Mammary epithelial cell (primary cell): Measurements from ENCODE around the gene ADCY2.

Experiments used
- EZH2 ChIP-seq: IDR thresholded peaks from 2 replicates; pipeline ENCODE4 v1.6.1; 2012; ENCODE audit warnings: low read length, inconsistent platforms, borderline replicate concordance
- TF ChIP-seq, protein P1 (sequence below), 2 donors: IDR thresholded peaks in 1 of 2; conservative IDR thresholded peaks in 1 of 2; 2 replicates each; pipeline ENCODE4 v1.5.1; 2011 to 2012; ENCODE audit warnings: inconsistent platforms in 2 of 2, low read length in 2 of 2, mild to moderate bottlenecking in 2 of 2, control low read depth in 1 of 2, low read depth in 1 of 2; ENCODE audit not compliant: insufficient read depth in 1 of 2; ENCODE audit errors: extremely low read depth in 1 of 2

DNA sequence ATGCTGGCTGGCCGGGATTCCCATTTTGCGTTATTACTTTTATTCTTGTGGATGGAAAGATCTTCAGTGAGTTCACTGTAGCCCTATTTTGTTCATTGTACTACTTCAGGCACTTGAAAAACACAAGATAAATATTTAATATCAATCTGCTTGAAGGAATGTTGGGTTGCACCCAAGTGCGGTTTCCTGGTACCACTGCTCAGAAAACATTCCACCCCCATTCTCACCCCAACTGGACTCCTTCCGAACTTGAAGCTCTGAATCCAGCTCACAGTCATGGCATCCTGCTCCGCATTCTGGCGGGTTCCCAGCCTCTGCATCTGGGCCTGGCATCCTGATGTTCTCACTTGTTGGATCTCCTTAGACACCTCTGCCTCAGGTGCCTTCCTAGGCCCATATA is 351.8 kb downstream of the ADCY2 start:
- TF ChIP-seq, protein P1, sequence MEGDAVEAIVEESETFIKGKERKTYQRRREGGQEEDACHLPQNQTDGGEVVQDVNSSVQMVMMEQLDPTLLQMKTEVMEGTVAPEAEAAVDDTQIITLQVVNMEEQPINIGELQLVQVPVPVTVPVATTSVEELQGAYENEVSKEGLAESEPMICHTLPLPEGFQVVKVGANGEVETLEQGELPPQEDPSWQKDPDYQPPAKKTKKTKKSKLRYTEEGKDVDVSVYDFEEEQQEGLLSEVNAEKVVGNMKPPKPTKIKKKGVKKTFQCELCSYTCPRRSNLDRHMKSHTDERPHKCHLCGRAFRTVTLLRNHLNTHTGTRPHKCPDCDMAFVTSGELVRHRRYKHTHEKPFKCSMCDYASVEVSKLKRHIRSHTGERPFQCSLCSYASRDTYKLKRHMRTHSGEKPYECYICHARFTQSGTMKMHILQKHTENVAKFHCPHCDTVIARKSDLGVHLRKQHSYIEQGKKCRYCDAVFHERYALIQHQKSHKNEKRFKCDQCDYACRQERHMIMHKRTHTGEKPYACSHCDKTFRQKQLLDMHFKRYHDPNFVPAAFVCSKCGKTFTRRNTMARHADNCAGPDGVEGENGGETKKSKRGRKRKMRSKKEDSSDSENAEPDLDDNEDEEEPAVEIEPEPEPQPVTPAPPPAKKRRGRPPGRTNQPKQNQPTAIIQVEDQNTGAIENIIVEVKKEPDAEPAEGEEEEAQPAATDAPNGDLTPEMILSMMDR (conservative IDR thresholded peaks at IDR 0.05 in 1 of 2, IDR thresholded peaks at IDR 0.05 in 1 of 2; ENCODE audit: extremely low read depth in 1 of 2, insufficient read depth in 1 of 2, low read depth in 1 of 2, low read length in 2 of 2), result no peak
- TF ChIP-seq EZH2, result no peak
